ENCODE results near the gene STX5. TPM values are rescaled to one million over a fixed set of nuclear protein-coding genes. Genes with fewer than 3 reads are reported as not detected.
A peak's percentile ranks its signal among the peaks of the same experiment; 100 is the strongest.

Gene STX5
- total RNA-seq, 2 experiments from 2014 or later, result 93.1 to 104 TPM

DNA sequence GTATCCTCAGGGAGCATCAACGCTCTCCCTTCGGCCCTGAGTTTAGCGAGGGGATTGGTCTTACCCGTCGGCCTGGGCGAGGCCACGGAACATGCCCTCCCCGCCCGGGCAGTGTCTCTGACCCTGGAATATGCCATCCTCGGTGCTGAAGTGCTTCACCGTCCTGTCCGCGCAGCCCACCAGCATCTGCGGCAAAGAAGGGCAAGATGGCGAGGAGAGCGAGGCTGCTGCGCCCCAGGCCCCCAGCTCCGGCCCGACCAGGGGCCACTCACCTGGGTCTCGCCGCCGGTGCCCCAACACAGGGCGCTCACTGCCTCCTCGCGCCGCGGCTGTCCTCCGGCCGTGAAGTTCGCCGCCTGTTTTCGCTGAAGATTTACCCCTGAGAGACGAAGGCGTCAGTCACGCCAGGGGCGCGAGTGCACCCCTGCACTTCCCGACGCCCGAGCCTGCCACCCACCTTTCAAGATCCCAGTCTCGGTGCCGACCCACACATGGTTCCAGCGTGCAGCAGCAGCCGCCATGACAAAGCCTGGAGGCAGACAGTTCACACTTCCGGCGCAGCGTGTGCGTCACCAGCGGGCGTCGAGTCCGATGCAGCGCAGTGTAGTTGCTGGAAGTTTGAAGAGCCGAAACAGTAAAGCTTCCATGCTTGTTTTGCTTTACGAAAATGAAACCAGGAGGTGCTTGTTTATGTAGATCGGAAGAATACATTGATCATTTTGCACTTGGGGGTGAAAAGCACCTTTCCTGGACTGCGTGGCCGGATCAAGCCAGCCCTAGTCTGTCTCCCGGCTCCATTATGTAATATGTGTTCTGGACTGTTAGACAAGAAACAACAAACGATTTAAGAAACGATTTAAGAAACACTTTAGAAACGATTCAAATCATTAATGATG is 7.4 kb upstream of the STX5 start, which contains the start of gene WDR74:
Gene WDR74, minus strand, starts transcription at position 541 of the 896 bp plus-strand sequence. Its CDS starts 20 bp downstream, at position 521.
- no peaks in the 10 kb centered on the region for H3K27me3 Mint-ChIP-seq
- ChIA-PET CTCF (interaction anchor here (0.6 to 2.9 kb wide), 4 partner anchors 39 to 52 kb away, joined by 3 to 29 read pairs (median 8); partner anchors contain the start of genes SLC3A2 and TMEM179B), POLR2A (interaction anchor here (0.6 to 7.6 kb wide), 34 partner anchors 7 to 1940 kb away, joined by 3 to 599 read pairs (median 24); partner anchors contain the start of genes B3GAT3, BSCL2, C11orf98 and CSKMT)
- no peaks in the 10 kb centered on the region for H3K9me3 Mint-ChIP-seq
- TF ChIP-seq, protein P1, sequence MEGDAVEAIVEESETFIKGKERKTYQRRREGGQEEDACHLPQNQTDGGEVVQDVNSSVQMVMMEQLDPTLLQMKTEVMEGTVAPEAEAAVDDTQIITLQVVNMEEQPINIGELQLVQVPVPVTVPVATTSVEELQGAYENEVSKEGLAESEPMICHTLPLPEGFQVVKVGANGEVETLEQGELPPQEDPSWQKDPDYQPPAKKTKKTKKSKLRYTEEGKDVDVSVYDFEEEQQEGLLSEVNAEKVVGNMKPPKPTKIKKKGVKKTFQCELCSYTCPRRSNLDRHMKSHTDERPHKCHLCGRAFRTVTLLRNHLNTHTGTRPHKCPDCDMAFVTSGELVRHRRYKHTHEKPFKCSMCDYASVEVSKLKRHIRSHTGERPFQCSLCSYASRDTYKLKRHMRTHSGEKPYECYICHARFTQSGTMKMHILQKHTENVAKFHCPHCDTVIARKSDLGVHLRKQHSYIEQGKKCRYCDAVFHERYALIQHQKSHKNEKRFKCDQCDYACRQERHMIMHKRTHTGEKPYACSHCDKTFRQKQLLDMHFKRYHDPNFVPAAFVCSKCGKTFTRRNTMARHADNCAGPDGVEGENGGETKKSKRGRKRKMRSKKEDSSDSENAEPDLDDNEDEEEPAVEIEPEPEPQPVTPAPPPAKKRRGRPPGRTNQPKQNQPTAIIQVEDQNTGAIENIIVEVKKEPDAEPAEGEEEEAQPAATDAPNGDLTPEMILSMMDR (IDR thresholded peaks at IDR 0.05), result no peak
- Histone ChIP-seq H3K9me3 (ENCODE audit: control insufficient read depth in 1 of 2, insufficient read depth in 1 of 2, low read length in 2 of 2) (no peaks in the 10 kb centered on the region), H3K4me3 (ENCODE audit: low read length) (peak within 1 kb of the TSS; percentile 72), H3K4me1 (ENCODE audit: insufficient read depth, low read length) (peaks cover 44% of the 10 kb centered on the region), H3K27me3 (ENCODE audit: control insufficient read depth in 1 of 2, insufficient read depth in 2 of 2, low read length in 2 of 2) (no peaks in the 10 kb centered on the region), H3K27ac (ENCODE audit: low read depth in 1 of 2, low read length in 2 of 2) (peak within 1 kb of the TSS; percentile 97 to 100), H3K36me3 (ENCODE audit: insufficient read depth, low read length) (peaks cover 27% of the 10 kb centered on the region)
- H3K27ac Mint-ChIP-seq, result no peak within 1 kb of the TSS
- DNase-seq, result peak; percentile 83 to 98 (median 90)
- H3K36me3 Mint-ChIP-seq (ENCODE audit: low read depth), result peaks cover 46% of the 10 kb centered on the region
- peak; percentile 48 for ATAC-seq (ENCODE audit: poor library complexity)
- H3K4me3 Mint-ChIP-seq, result no peak within 1 kb of the TSS
- H3K4me1 Mint-ChIP-seq (ENCODE audit: low read depth), result peaks cover 28% of the 10 kb centered on the region
- intact Hi-C loops (cut with DNase I, micrococcal nuclease), result loop anchor here (1.0 to 2.0 kb wide), 4 partner anchors 8 to 130 kb away; partner anchors contain the start of genes NXF1 (in 2 of the 2) and TMEM179B (in 1 of the 2)

DNA sequence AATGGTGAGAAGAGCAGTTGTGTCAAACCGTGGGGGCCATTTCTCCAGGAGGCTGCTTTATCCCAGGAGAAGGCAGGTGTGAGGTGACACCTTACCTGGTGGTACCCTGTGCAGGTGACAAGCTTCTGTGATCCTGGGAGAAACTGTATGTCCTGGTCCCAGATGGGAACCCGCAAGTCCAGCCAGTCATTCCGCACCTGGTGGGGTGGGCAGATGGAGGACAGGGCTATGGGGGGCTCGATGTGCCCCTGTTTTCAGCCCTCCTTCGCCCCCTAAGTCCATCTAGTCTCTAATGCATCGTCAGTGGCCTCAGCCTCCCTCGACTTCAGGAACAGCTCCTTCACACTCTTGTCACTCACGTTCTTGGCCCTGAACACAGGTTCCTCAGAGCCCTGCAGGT is 3.5 kb upstream of the STX5 start:
- H3K4me1 Mint-ChIP-seq (ENCODE audit: low read depth), result peaks cover 51% of the 10 kb centered on the region
- ChIA-PET POLR2A (no interaction called here), CTCF (interaction anchor here (4.6 kb wide), 1 partner anchor 49 kb away, joined by 41 read pairs; the partner anchor contains the start of gene TMEM179B)
- TF ChIP-seq, protein P1 (IDR thresholded peaks at IDR 0.05), result no peak
- ATAC-seq (ENCODE audit: poor library complexity) (no peak), DNase-seq (no peak)
- no peak overlapping the region for H3K27ac ChIP-seq (ENCODE audit: low read depth in 1 of 2, low read length in 2 of 2)
- H3K36me3 Mint-ChIP-seq (ENCODE audit: low read depth), result peaks cover 77% of the 10 kb centered on the region
- H3K27me3 ChIP-seq (ENCODE audit: control insufficient read depth in 1 of 2, insufficient read depth in 2 of 2, low read length in 2 of 2), result no peaks in the 10 kb centered on the region
- H3K4me1 ChIP-seq (ENCODE audit: insufficient read depth, low read length), result peaks cover 45% of the 10 kb centered on the region
- H3K36me3 ChIP-seq (ENCODE audit: insufficient read depth, low read length), result peaks cover 37% of the 10 kb centered on the region
- H3K9me3 Mint-ChIP-seq, result no peaks in the 10 kb centered on the region
- no peaks in the 10 kb centered on the region for H3K27me3 Mint-ChIP-seq
- peak overlapping the region; percentile 39 for H3K4me3 Mint-ChIP-seq
- no peaks in the 10 kb centered on the region for H3K9me3 ChIP-seq (ENCODE audit: control insufficient read depth in 1 of 2, insufficient read depth in 1 of 2, low read length in 2 of 2)
- H3K27ac Mint-ChIP-seq, result no peak overlapping the region
- H3K4me3 ChIP-seq (ENCODE audit: low read length), result no peak overlapping the region
- intact Hi-C loops (cut with DNase I, micrococcal nuclease), result no loop called here
